H9 (cell line): Measurements from ENCODE around the gene ARHGEF39. TPM values are rescaled to one million over a fixed set of nuclear protein-coding genes. Genes with fewer than 3 reads are reported as not detected.
A peak's percentile ranks its signal among the peaks of the same experiment; 100 is the strongest.

Source experiments
- DNase-seq: peaks from one replicate; pipeline ENCODE4 v3.0.0-alpha.2; 2017
- H2AFZ ChIP-seq: one replicate; pipeline ENCODE4 v1.6.1; 2013; ENCODE audit warnings: mild to moderate bottlenecking, low read length, control low read depth, moderate library complexity
- H2AK5ac ChIP-seq: 2 replicates; pipeline ENCODE4 v1.6.1; 2013; ENCODE audit warnings: low read length, control low read depth, mixed read lengths; ENCODE audit not compliant: insufficient read length
- H2BK120ac ChIP-seq: one replicate; pipeline ENCODE4 v1.6.1; 2013; ENCODE audit warnings: low read depth, mild to moderate bottlenecking, low read length, control low read depth, inconsistent platforms; ENCODE audit not compliant: poor library complexity, severe bottlenecking
- H2BK12ac ChIP-seq: 2 replicates; pipeline ENCODE4 v1.6.1; 2013; ENCODE audit warnings: low read length, control low read depth, mixed read lengths, low read depth; ENCODE audit not compliant: insufficient read length
- H2BK15ac ChIP-seq: 2 replicates; pipeline ENCODE4 v1.6.1; 2013; ENCODE audit warnings: low read depth, low read length, control low read depth
- H2BK20ac ChIP-seq: one replicate; pipeline ENCODE4 v1.6.1; 2013; ENCODE audit warnings: low read depth, mild to moderate bottlenecking, low read length, control low read depth, inconsistent platforms; ENCODE audit not compliant: poor library complexity, severe bottlenecking
- H2BK5ac ChIP-seq: 2 replicates; pipeline ENCODE4 v1.6.1; 2013; ENCODE audit warnings: low read length, control low read depth, mixed read lengths; ENCODE audit not compliant: insufficient read length
- H3K14ac ChIP-seq: 2 replicates; pipeline ENCODE4 v1.6.1; 2013; ENCODE audit warnings: low read length, control low read depth; ENCODE audit not compliant: insufficient read depth
- H3K18ac ChIP-seq: 2 replicates; pipeline ENCODE4 v1.6.1; 2013; ENCODE audit warnings: low read depth, mild to moderate bottlenecking, mixed read lengths, low read length, control low read depth; ENCODE audit not compliant: insufficient read length
- H3K23ac ChIP-seq: 2 replicates; pipeline ENCODE4 v1.6.1; 2013; ENCODE audit warnings: low read length, control low read depth, mixed read lengths, low read depth; ENCODE audit not compliant: insufficient read length
- H3K23me2 ChIP-seq: 2 replicates; pipeline ENCODE4 v1.6.1; 2013; ENCODE audit warnings: low read depth, mild to moderate bottlenecking, mixed read lengths, low read length, control low read depth; ENCODE audit not compliant: insufficient read length, poor library complexity, severe bottlenecking
- H3K27ac ChIP-seq: 2 replicates; pipeline ENCODE4 v1.5.1; 2013; ENCODE audit warnings: low read length, control low read depth, mixed read lengths, low read depth; ENCODE audit not compliant: insufficient read length
- H3K27me3 ChIP-seq: 2 replicates; pipeline ENCODE4 v1.6.1; 2013; ENCODE audit warnings: low read length, control low read depth, inconsistent platforms; ENCODE audit not compliant: insufficient read depth
- H3K4ac ChIP-seq: 2 replicates; pipeline ENCODE4 v1.6.1; 2013; ENCODE audit warnings: low read depth, mild to moderate bottlenecking, control low read depth, inconsistent platforms, low read length, moderate library complexity
- H3K4me1 ChIP-seq: 2 replicates; pipeline ENCODE4 v1.6.1; 2013; ENCODE audit warnings: low read length, control low read depth, inconsistent platforms; ENCODE audit not compliant: insufficient read depth
- H3K4me2 ChIP-seq: 2 replicates; pipeline ENCODE4 v1.6.1; 2013; ENCODE audit warnings: low read length, control low read depth, mixed read lengths; ENCODE audit not compliant: insufficient read length, insufficient read depth
- H3K56ac ChIP-seq: 2 replicates; pipeline ENCODE4 v1.6.1; 2013; ENCODE audit warnings: low read depth, mild to moderate bottlenecking, mixed read lengths, low read length, control low read depth; ENCODE audit not compliant: insufficient read length
- H3K79me1 ChIP-seq: 2 replicates; pipeline ENCODE4 v1.6.1; 2013; ENCODE audit warnings: low read depth, mild to moderate bottlenecking, moderate library complexity, low read length, control low read depth, inconsistent platforms; ENCODE audit not compliant: insufficient read depth, poor library complexity, severe bottlenecking
- H3K79me2 ChIP-seq: 2 replicates; pipeline ENCODE4 v1.6.1; 2013; ENCODE audit warnings: low read length, control low read depth, inconsistent platforms; ENCODE audit not compliant: insufficient read depth
- H3K9ac ChIP-seq: 2 replicates; pipeline ENCODE4 v1.6.1; 2013; ENCODE audit warnings: low read length, control low read depth, mixed read lengths; ENCODE audit not compliant: insufficient read length; ENCODE audit errors: extremely low read depth
- H3K9me3 ChIP-seq: one replicate; pipeline ENCODE4 v1.6.1; 2013; ENCODE audit warnings: low read depth, low read length, inconsistent platforms; ENCODE audit not compliant: control insufficient read depth
- H3T11ph ChIP-seq: one replicate; pipeline ENCODE4 v1.6.1; 2013; ENCODE audit warnings: mild to moderate bottlenecking, low read length, control low read depth, inconsistent platforms
- H4K20me1 ChIP-seq: one replicate; pipeline ENCODE4 v1.6.1; 2013; ENCODE audit not compliant: control insufficient read depth, insufficient read length, insufficient read depth
- H4K5ac ChIP-seq: 2 replicates; pipeline ENCODE4 v1.6.1; 2013; ENCODE audit warnings: low read depth, mild to moderate bottlenecking, mixed read lengths, low read length, control low read depth; ENCODE audit not compliant: insufficient read length
- H4K8ac ChIP-seq: replicated peaks from 2 replicates; pipeline ENCODE4 v1.6.1; 2013; ENCODE audit warnings: low read length, control low read depth, mixed read lengths, low read depth; ENCODE audit not compliant: insufficient read length
- H4K91ac ChIP-seq: 2 replicates; pipeline ENCODE4 v1.6.1; 2013; ENCODE audit warnings: low read depth, mild to moderate bottlenecking, moderate library complexity, mixed read lengths, low read length, control low read depth; ENCODE audit not compliant: insufficient read length
- H3K27ac Mint-ChIP-seq, 3 experiments: 2 replicates in 2 of 3; 3 replicates in 1 of 3; pipeline ENCODE4 v1.8.0; 2020 to 2021; ENCODE audit warnings: mixed read lengths in 3 of 3, mild to moderate bottlenecking in 1 of 3, moderate library complexity in 1 of 3
- H3K27me3 Mint-ChIP-seq: 2 replicates; pipeline ENCODE4 v1.8.0; 2021; ENCODE audit warnings: low read depth, mild to moderate bottlenecking, moderate library complexity, mixed read lengths
- H3K36me3 Mint-ChIP-seq, 3 experiments: 2 replicates in 2 of 3; 3 replicates in 1 of 3; pipeline ENCODE4 v1.8.0; 2020 to 2021; ENCODE audit warnings: low read depth in 3 of 3, mixed read lengths in 3 of 3; ENCODE audit not compliant: insufficient read depth in 1 of 3
- H3K4me1 Mint-ChIP-seq, 2 experiments: 2 replicates each; pipeline ENCODE4 v1.8.0; 2020; ENCODE audit warnings: mixed read lengths in 2 of 2
- H3K4me3 Mint-ChIP-seq, 2 experiments: 2 replicates in 1 of 2; 3 replicates in 1 of 2; pipeline ENCODE4 v1.8.0; 2020 to 2021; ENCODE audit warnings: mild to moderate bottlenecking in 2 of 2, mixed read lengths in 2 of 2, moderate library complexity in 1 of 2
- H3K9me3 Mint-ChIP-seq, 2 experiments: 2 replicates in 1 of 2; 3 replicates in 1 of 2; pipeline ENCODE4 v1.8.0; 2020; ENCODE audit warnings: mild to moderate bottlenecking in 2 of 2, mixed read lengths in 2 of 2, moderate library complexity in 1 of 2
- WGBS: extraction: QIAGEN DNeasy Blood & Tissue Kit; methylation state at CpG from one replicate; pipeline ENCODE4 v1.1.7; 2013; ENCODE audit warnings: missing lambda C conversion rate, low lambda C conversion rate, mixed read lengths; ENCODE audit not compliant: insufficient read length; ENCODE audit errors: extremely low coverage; 5-methylcytosine and 5-hydroxymethylcytosine counted together
- total RNA-seq: library from RNA; stranded (reverse); gene quantifications from 2 replicates; pipeline ENCODE4 v1.2.1, GENCODE V29; 2021
- TF ChIP-seq, protein P1 (sequence below): fragments of 200-600 bp; sonication (generic); conservative IDR thresholded peaks from 3 replicates; pipeline ENCODE4 v1.8.0; 2021; ENCODE audit warnings: antibody characterized with exemption, mild to moderate bottlenecking

Gene ARHGEF39
- total RNA-seq, 1 experiment from 2014 or later: 24.4 TPM

DNA sequence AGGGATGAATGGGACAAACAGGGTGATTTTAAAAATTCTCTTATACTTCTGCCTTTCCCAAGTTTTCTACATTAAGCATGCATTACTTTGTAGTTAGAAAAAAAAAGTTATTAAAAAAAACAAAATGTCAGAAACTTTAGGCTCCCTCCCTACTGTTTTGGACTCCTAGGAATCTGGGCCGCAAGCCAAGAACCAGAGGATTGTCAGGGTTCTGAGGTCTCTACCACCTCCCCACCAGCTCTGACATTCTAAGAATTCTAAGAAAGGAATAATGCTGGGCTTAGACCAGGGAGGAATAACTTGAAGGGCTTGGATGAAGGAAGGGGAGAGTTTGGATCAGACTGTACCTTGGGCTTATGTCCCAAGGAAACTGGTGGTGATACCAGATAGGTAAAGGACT, 1.1 kb upstream of the ARHGEF39 start:
- H3K79me2 ChIP-seq: no peaks in the 10 kb centered on the region
- Mint-ChIP-seq H3K27ac (no peak overlapping the region), H3K27me3 (peaks cover 9% of the 10 kb centered on the region), H3K4me1 (peaks cover 21 to 31% of the 10 kb centered on the region in 2 experiments), H3K9me3 (no peaks in the 10 kb centered on the region), H3K4me3 (peak overlapping the region in 1 of 2 experiments; percentile 63; a peak in 1 of 5 replicates), H3K36me3 (peaks cover 14 to 23% (median 18%) of the 10 kb centered on the region in 3 experiments; a peak in 6 of 7 replicates)
- H3K14ac ChIP-seq: no peak overlapping the region
- H3K9ac ChIP-seq: no peak overlapping the region
- no peak overlapping the region for H2BK12ac ChIP-seq
- no peak overlapping the region for H2BK5ac ChIP-seq
- no peak overlapping the region for H4K8ac ChIP-seq
- H2AK5ac ChIP-seq: no peak overlapping the region
- H3K79me1 ChIP-seq: no peaks in the 10 kb centered on the region
- TF ChIP-seq, protein P1, sequence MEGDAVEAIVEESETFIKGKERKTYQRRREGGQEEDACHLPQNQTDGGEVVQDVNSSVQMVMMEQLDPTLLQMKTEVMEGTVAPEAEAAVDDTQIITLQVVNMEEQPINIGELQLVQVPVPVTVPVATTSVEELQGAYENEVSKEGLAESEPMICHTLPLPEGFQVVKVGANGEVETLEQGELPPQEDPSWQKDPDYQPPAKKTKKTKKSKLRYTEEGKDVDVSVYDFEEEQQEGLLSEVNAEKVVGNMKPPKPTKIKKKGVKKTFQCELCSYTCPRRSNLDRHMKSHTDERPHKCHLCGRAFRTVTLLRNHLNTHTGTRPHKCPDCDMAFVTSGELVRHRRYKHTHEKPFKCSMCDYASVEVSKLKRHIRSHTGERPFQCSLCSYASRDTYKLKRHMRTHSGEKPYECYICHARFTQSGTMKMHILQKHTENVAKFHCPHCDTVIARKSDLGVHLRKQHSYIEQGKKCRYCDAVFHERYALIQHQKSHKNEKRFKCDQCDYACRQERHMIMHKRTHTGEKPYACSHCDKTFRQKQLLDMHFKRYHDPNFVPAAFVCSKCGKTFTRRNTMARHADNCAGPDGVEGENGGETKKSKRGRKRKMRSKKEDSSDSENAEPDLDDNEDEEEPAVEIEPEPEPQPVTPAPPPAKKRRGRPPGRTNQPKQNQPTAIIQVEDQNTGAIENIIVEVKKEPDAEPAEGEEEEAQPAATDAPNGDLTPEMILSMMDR: no peak
- H2BK20ac ChIP-seq: no peak overlapping the region
- H4K20me1 ChIP-seq: no peaks in the 10 kb centered on the region
- no peak overlapping the region for H2BK120ac ChIP-seq
- H3K4me1 ChIP-seq: no peaks in the 10 kb centered on the region; the same call in 1 of the 2 replicates
- no peak overlapping the region for H3K56ac ChIP-seq
- H3K18ac ChIP-seq: no peak overlapping the region
- H3T11ph ChIP-seq: no peak overlapping the region
- no peaks in the 10 kb centered on the region for H3K27me3 ChIP-seq
- no peaks in the 10 kb centered on the region for H3K9me3 ChIP-seq
- no peak overlapping the region for H4K91ac ChIP-seq
- DNase-seq: no peak
- no peak overlapping the region for H3K4ac ChIP-seq
- H3K4me2 ChIP-seq: no peak overlapping the region
- H4K5ac ChIP-seq: no peak overlapping the region
- no peak overlapping the region for H3K23ac ChIP-seq
- H3K23me2 ChIP-seq: peaks cover 8% of the 10 kb centered on the region
- H3K27ac ChIP-seq: no peak overlapping the region
- no CpG with 5 or more reads among the region's 1 CpG for WGBS
- H2AFZ ChIP-seq: no peak overlapping the region
- H2BK15ac ChIP-seq: no peak overlapping the region; the same call in 1 of the 2 replicates
